HCT116 (cell line): ENCODE results near the gene PLB1. TPM values are rescaled to one million over a fixed set of nuclear protein-coding genes. Genes with fewer than 3 reads are reported as not detected.

Source experiments
- ATAC-seq: fragments of 200-7000 bp; cut with Tn5 transposase; 2 replicates; pipeline ENCODE4 v1.9.1; 2020; ENCODE audit warnings: mild to moderate bottlenecking, moderate library complexity
- BruUV-seq: library from RNA; stranded (reverse); fragments of 400-500 nt; replicated peaks from 2 replicates; lab custom pipeline; 2021; lab: Mats Ljungman, UMichigan
- CTCF ChIA-PET: fragments of 300-600 bp; sonication (Branson Sonifier 250); formaldehyde crosslinking; loops from one replicate; lab custom pipeline; 2021; ENCODE audit warnings: antibody characterized with exemption; lab: Charles Lee
- POLR2A ChIA-PET: fragments of 300-600, 350-600 bp; sonication (Branson Sonifier 250); formaldehyde crosslinking; loops from one replicate; lab custom pipeline; 2021; ENCODE audit warnings: antibody characterized with exemption; lab: Charles Lee
- RAD21 ChIA-PET, 2 experiments: fragments of 300-600 bp; sonication (Branson Sonifier 250); formaldehyde crosslinking; loops; one replicate each; lab custom pipeline; 2023; ENCODE audit warnings: low total read pairs in 2 of 2; ENCODE audit not compliant: uncharacterized antibody in 2 of 2, unreplicated experiment in 2 of 2, low non-redundant PET in 1 of 2; lab: Charles Lee
- DNase-seq: peaks from one replicate; pipeline ENCODE4 v3.0.0-alpha.2; 2010; ENCODE audit warnings: low read depth, low spot score
- H2AFZ ChIP-seq: fragments of 200-600 bp; shearing (Covaris generic), sonication (generic); 2 replicates; pipeline ENCODE4 v1.6.1; 2017; ENCODE audit warnings: low read depth, mixed run types, mixed read lengths, antibody characterized with exemption, low read length; ENCODE audit not compliant: poor library complexity, severe bottlenecking
- H3K27ac ChIP-seq: 2 replicates; pipeline ENCODE4 v1.5.1; 2012; ENCODE audit warnings: low read depth, low read length
- H3K27me3 ChIP-seq: fragments of 200-600 bp; sonication (generic); 2 replicates; pipeline ENCODE4 v1.6.1; 2016; ENCODE audit warnings: mixed run types, low read length, mixed read lengths; ENCODE audit not compliant: insufficient read depth
- H3K36me3 ChIP-seq, 2 experiments: fragments of 200-500 bp in 1 of 2; fragments of 200-600 bp in 1 of 2; sonication (Bioruptor generic) in 1 of 2; sonication (generic) in 1 of 2; 2 replicates each; pipeline versions ENCODE4 v1.5.1 to v1.6.1; 2014 to 2016; ENCODE audit warnings: low read length in 2 of 2, inconsistent platforms in 1 of 2, mixed read lengths in 1 of 2, mixed run types in 1 of 2; ENCODE audit not compliant: insufficient read depth in 2 of 2, control insufficient read depth in 1 of 2
- H3K4me1 ChIP-seq, 2 experiments: fragments of 200-600 bp in 1 of 2; sonication (generic) in 1 of 2; 2 replicates each; pipeline versions ENCODE4 v1.5.1 to v1.6.1; 2012 to 2017; ENCODE audit warnings: low read length in 2 of 2, inconsistent platforms in 1 of 2, mild to moderate bottlenecking in 1 of 2, mixed read lengths in 1 of 2, mixed run types in 1 of 2, moderate library complexity in 1 of 2; ENCODE audit not compliant: insufficient read depth in 2 of 2, control insufficient read depth in 1 of 2
- H3K4me2 ChIP-seq: fragments of 200-600 bp; sonication (generic); 2 replicates; pipeline ENCODE4 v1.6.1; 2017; ENCODE audit warnings: mixed run types, low read length, mixed read lengths
- H3K4me3 ChIP-seq, 2 experiments: fragments of 200-600 bp in 1 of 2; sonication (generic) in 1 of 2; replicated peaks in 1 of 2; 2 replicates each; pipeline ENCODE4 v1.5.1; 2011 to 2016; ENCODE audit warnings: low read length in 2 of 2, control low read depth in 1 of 2, low read depth in 1 of 2, mild to moderate bottlenecking in 1 of 2, mixed read lengths in 1 of 2, mixed run types in 1 of 2
- H3K79me2 ChIP-seq: fragments of 200-600 bp; sonication (generic); 2 replicates; pipeline ENCODE4 v1.6.1; 2017; ENCODE audit warnings: mild to moderate bottlenecking, mixed run types, low read length, moderate library complexity, mixed read lengths; ENCODE audit not compliant: insufficient read depth
- H3K9ac ChIP-seq: fragments of 200-600 bp; sonication (generic); 2 replicates; pipeline ENCODE4 v1.6.1; 2016; ENCODE audit warnings: low read length, mixed read lengths
- H3K9me2 ChIP-seq: fragments of 200-600 bp; sonication (generic), shearing (Covaris generic); 2 replicates; pipeline ENCODE4 v1.6.1; 2017; ENCODE audit warnings: mixed run types, mild to moderate bottlenecking, moderate library complexity; ENCODE audit not compliant: insufficient read depth
- H3K9me3 ChIP-seq, 2 experiments: fragments of 200-500 bp in 1 of 2; fragments of 200-600 bp in 1 of 2; sonication (Bioruptor generic) in 1 of 2; sonication (generic) in 1 of 2; 2 replicates each; pipeline ENCODE4 v1.6.1; 2014 to 2017; ENCODE audit warnings: low read length in 2 of 2, mixed read lengths in 2 of 2, inconsistent platforms in 1 of 2, low read depth in 1 of 2, mild to moderate bottlenecking in 1 of 2, mixed run types in 1 of 2, moderate library complexity in 1 of 2; ENCODE audit not compliant: control insufficient read depth in 1 of 2, insufficient read depth in 1 of 2
- H4K20me1 ChIP-seq: fragments of 200-600 bp; sonication (generic), shearing (Covaris generic); 2 replicates; pipeline ENCODE4 v1.6.1; 2017; ENCODE audit warnings: mixed run types, mild to moderate bottlenecking, moderate library complexity; ENCODE audit not compliant: insufficient read depth
- CBX3 ChIP-seq: IDR thresholded peaks from 2 replicates; pipeline ENCODE4 v1.6.1; 2012; ENCODE audit warnings: low read depth
- EGR1 ChIP-seq: IDR thresholded peaks from 2 replicates; pipeline ENCODE4 v1.6.1; 2012; ENCODE audit warnings: low read depth
- ELF1 ChIP-seq: IDR thresholded peaks from 2 replicates; pipeline ENCODE4 v1.6.1; 2012; ENCODE audit warnings: low read depth, borderline replicate concordance
- JUND ChIP-seq: IDR thresholded peaks from 2 replicates; pipeline ENCODE4 v1.6.1; 2012
- SP1 ChIP-seq: IDR thresholded peaks from 2 replicates; pipeline ENCODE4 v1.6.1; 2012; ENCODE audit warnings: low read depth
- SRF ChIP-seq: IDR thresholded peaks from 2 replicates; pipeline ENCODE4 v1.6.1; 2012; ENCODE audit warnings: low read depth
- TCF7L2 ChIP-seq: IDR thresholded peaks from 2 replicates; pipeline ENCODE4 v1.7.0; 2011; ENCODE audit warnings: borderline replicate concordance, inconsistent platforms; ENCODE audit not compliant: insufficient read depth, insufficient read length; ENCODE audit errors: extremely low read depth
- ZFX ChIP-seq: fragments of 450-650 bp; IDR thresholded peaks from 2 replicates; pipeline ENCODE4 v1.6.1; 2017
- intact Hi-C: fragments of 100-400 bp; cut with micrococcal nuclease; formaldehyde crosslinking; loops from 2 replicates; pipeline ENCODE4 v1.10.0; 2022
- total RNA-seq: library from RNA; stranded (reverse); gene quantifications from one replicate; pipeline ENCODE4 v1.2.1, GENCODE V29; 2021; ENCODE audit not compliant: unreplicated experiment
- TF ChIP-seq, protein P1 (sequence below), 3 experiments: fragments of 200-600 bp in 1 of 3; sonication (generic) in 1 of 3; IDR thresholded peaks in 2 of 3; conservative IDR thresholded peaks in 1 of 3; 2 replicates each; pipeline ENCODE4 v1.5.1; 2012 to 2017; ENCODE audit warnings: low read depth in 2 of 3, low read length in 2 of 3, antibody characterized with exemption in 1 of 3, borderline replicate concordance in 1 of 3, control low read depth in 1 of 3, mild to moderate bottlenecking in 1 of 3, mixed read lengths in 1 of 3, mixed run types in 1 of 3, moderate library complexity in 1 of 3; ENCODE audit not compliant: insufficient read depth in 1 of 3
- TF ChIP-seq, protein P2 (sequence below): IDR thresholded peaks from 2 replicates; pipeline ENCODE4 v1.6.1; 2012

The PLB1 gene
- total RNA-seq, 1 experiment from 2014 or later, result 0.49 TPM

DNA sequence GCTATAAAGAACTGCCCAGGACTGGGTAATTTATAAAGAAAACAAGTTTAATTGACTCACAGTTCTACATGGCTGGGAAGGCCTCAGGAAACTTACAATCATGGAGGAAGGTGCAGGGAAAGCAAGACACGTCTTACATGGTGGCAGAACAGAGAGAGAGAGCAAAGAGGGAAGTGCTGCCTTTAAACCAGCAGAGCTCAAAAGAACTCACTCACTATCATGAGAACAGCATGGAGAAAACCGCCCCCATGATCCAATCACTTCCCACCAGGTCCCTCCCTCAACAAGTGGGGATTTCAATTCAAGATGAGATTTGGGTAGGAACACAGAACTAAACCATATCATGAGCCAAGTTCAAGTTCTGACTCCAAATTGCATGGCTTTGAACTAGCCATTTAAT is 193.0 kb downstream of the PLB1 start (continued):
- TF ChIP-seq, protein P1, sequence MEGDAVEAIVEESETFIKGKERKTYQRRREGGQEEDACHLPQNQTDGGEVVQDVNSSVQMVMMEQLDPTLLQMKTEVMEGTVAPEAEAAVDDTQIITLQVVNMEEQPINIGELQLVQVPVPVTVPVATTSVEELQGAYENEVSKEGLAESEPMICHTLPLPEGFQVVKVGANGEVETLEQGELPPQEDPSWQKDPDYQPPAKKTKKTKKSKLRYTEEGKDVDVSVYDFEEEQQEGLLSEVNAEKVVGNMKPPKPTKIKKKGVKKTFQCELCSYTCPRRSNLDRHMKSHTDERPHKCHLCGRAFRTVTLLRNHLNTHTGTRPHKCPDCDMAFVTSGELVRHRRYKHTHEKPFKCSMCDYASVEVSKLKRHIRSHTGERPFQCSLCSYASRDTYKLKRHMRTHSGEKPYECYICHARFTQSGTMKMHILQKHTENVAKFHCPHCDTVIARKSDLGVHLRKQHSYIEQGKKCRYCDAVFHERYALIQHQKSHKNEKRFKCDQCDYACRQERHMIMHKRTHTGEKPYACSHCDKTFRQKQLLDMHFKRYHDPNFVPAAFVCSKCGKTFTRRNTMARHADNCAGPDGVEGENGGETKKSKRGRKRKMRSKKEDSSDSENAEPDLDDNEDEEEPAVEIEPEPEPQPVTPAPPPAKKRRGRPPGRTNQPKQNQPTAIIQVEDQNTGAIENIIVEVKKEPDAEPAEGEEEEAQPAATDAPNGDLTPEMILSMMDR (IDR thresholded peaks at IDR 0.05 in 2 of 3, conservative IDR thresholded peaks at IDR 0.05 in 1 of 3; ENCODE audit: borderline replicate concordance in 1 of 3, insufficient read depth in 1 of 3, low read depth in 2 of 3, low read length in 2 of 3), result no peak
- TF ChIP-seq SP1 (no peak), ZFX (no peak), EGR1 (no peak)

DNA sequence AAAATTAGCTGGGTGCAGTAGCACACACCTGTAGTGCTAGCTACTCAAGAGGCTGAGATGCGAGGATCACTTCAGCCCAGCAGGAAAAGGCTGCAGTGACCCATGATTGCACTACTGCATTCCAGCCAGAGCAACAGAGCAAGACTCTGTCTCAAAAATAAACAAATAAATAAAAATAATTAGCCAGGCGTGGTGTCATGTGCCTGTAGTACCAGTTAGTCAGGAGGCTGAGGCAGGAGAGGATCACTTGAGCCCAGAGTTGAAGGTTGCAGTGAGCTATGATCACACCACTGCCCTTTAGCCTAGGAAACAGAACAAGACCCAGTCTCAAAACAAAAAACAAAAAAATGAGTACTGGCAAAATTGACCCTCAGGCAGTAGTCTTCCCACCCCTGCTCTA is 193.9 kb downstream of the PLB1 start:
- RAD21 ChIA-PET, result no interaction called here
- CTCF ChIA-PET, result no interaction called here
- H3K9ac ChIP-seq, result no peak overlapping the region
- no peaks in the 10 kb centered on the region for H3K9me2 ChIP-seq
- POLR2A ChIA-PET, result no interaction called here
- no peak overlapping the region for H3K4me2 ChIP-seq
- H4K20me1 ChIP-seq, result no peaks in the 10 kb centered on the region
- no peaks in the 10 kb centered on the region for H3K27me3 ChIP-seq
- no peak overlapping the region for H3K27ac ChIP-seq
- no peaks in the 10 kb centered on the region for H3K9me3 ChIP-seq
- intact Hi-C loops, result no loop called here
- ATAC-seq, result no peak
- no peak overlapping the region for H2AFZ ChIP-seq
- H3K4me1 ChIP-seq, result peaks cover 10 to 28% of the 10 kb centered on the region in 2 experiments; a peak in 3 of 4 replicates
- DNase-seq, result no peak
- H3K4me3 ChIP-seq, result no peak overlapping the region
- TF ChIP-seq EGR1 (no peak), JUND (no peak), TCF7L2 (no peak), ELF1 (no peak), ZFX (no peak), SRF (no peak), CBX3 (no peak)
- TF ChIP-seq, protein P2, sequence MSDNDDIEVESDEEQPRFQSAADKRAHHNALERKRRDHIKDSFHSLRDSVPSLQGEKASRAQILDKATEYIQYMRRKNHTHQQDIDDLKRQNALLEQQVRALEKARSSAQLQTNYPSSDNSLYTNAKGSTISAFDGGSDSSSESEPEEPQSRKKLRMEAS, result no peak
- H3K36me3 ChIP-seq, result no peaks in the 10 kb centered on the region
- no peaks in the 10 kb centered on the region for H3K79me2 ChIP-seq
- no TSS peak for BruUV-seq
